Bone marrow (tissue), 2 donors: Measurements from ENCODE around the gene SYT2.

Source experiments
- DNase-seq, 2 donors: peaks; one replicate each; lab custom pipeline; 2025; lab: John Stamatoyannopoulos, UW

The SYT2 gene

GRCh38 chr1:202677433-202677832 is 32.8 kb downstream of the SYT2 start:
- no peak for DNase-seq

- DNase-seq, result no peak
Observed at GRCh38 chr1:202673531-202673930, 36.7 kb downstream of the SYT2 start.

- DNase-seq, result no peak
Observed at GRCh38 chr1:202671399-202671798, 38.9 kb downstream of the SYT2 start.

GRCh38 chr1:202665417-202665816 is 44.8 kb downstream of the SYT2 start:
- DNase-seq, result no peak

GRCh38 chr1:202664083-202664482 is 46.2 kb downstream of the SYT2 start:
- DNase-seq, result no peak

- DNase-seq, result no peak
Observed at GRCh38 chr1:202663131-202663530, 47.1 kb downstream of the SYT2 start.

GRCh38 chr1:202662081-202662480 is 48.2 kb downstream of the SYT2 start:
- no peak for DNase-seq

GRCh38 chr1:202661136-202661845 is 49.0 kb downstream of the SYT2 start:
- DNase-seq, result no peak

GRCh38 chr1:202659974-202660373 is 50.3 kb downstream of the SYT2 start:
- DNase-seq, result no peak

- DNase-seq, result no peak
Observed at GRCh38 chr1:202659541-202659940, 50.7 kb downstream of the SYT2 start.

GRCh38 chr1:202658769-202659168 is 51.5 kb downstream of the SYT2 start:
- no peak for DNase-seq

GRCh38 chr1:202658251-202658759 is 51.9 kb downstream of the SYT2 start:
- no peak for DNase-seq

GRCh38 chr1:202656951-202657646 is 53.2 kb downstream of the SYT2 start:
- no peak for DNase-seq

GRCh38 chr1:202656057-202656456 is 54.2 kb downstream of the SYT2 start:
- no peak for DNase-seq

GRCh38 chr1:202654079-202654478 is 56.2 kb downstream of the SYT2 start:
- no peak for DNase-seq

- no peak for DNase-seq
Observed at GRCh38 chr1:202649553-202650392, 60.5 kb downstream of the SYT2 start.

GRCh38 chr1:202648605-202649226 is 61.5 kb downstream of the SYT2 start:
- no peak for DNase-seq

- no peak for DNase-seq
Observed at GRCh38 chr1:202645097-202645476, 65.2 kb downstream of the SYT2 start.

- no peak for DNase-seq
Observed at GRCh38 chr1:202644219-202645096, 65.8 kb downstream of the SYT2 start.

GRCh38 chr1:202643397-202644218 is 66.6 kb downstream of the SYT2 start:
- DNase-seq, result no peak
